ENCODE data around the gene SMG5. TPM values are rescaled to one million over a fixed set of nuclear protein-coding genes. Genes with fewer than 3 reads are reported as not detected.

SMG5 gene
- total and polyA plus RNA-seq, 2 experiments from 2014 or later: 25.9 to 118 TPM

DNA sequence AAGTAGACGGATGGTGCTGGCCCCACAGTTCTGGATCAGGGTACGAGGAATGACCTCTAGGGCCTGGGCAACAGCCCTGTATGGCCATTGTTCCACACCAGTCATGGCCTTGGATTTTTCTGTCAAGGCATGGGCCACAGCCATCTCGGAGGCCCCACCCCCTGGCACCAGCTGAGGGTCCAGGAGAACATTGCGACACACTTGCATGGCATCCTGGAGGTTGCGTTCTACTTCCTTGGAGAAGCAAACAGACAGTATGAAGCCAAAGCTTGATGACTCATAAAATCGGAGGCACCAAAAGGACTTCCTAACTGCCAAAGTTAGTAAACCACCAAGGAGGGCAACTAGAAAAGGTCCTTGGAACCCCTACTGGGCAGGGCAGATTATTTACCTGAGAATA, 28.3 kb upstream of the SMG5 start (continued):
- TF ChIP-seq, protein P1, sequence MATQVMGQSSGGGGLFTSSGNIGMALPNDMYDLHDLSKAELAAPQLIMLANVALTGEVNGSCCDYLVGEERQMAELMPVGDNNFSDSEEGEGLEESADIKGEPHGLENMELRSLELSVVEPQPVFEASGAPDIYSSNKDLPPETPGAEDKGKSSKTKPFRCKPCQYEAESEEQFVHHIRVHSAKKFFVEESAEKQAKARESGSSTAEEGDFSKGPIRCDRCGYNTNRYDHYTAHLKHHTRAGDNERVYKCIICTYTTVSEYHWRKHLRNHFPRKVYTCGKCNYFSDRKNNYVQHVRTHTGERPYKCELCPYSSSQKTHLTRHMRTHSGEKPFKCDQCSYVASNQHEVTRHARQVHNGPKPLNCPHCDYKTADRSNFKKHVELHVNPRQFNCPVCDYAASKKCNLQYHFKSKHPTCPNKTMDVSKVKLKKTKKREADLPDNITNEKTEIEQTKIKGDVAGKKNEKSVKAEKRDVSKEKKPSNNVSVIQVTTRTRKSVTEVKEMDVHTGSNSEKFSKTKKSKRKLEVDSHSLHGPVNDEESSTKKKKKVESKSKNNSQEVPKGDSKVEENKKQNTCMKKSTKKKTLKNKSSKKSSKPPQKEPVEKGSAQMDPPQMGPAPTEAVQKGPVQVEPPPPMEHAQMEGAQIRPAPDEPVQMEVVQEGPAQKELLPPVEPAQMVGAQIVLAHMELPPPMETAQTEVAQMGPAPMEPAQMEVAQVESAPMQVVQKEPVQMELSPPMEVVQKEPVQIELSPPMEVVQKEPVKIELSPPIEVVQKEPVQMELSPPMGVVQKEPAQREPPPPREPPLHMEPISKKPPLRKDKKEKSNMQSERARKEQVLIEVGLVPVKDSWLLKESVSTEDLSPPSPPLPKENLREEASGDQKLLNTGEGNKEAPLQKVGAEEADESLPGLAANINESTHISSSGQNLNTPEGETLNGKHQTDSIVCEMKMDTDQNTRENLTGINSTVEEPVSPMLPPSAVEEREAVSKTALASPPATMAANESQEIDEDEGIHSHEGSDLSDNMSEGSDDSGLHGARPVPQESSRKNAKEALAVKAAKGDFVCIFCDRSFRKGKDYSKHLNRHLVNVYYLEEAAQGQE (IDR thresholded peaks at IDR 0.05; ENCODE audit: unreplicated experiment): no peak

DNA sequence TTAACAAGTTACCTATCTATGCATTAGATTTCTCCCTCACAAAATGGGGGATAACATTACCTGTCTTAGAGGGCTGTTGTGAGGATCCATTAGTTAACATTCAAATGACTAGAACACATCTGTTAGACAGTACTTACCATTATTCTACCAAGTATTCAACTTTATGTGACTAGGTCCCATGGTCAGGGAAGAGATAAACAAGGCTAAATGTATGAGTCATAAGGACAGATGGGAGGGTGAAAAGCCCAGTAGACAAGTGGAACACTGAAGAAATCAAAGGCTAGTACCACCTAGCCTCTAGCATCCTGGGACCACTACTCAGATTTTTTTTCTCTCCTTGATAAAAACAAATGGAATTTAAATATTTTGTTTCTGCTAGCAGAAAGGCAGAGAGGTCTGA, 25.5 kb upstream of the SMG5 start:
- H3K4me3 Mint-ChIP-seq: no peak overlapping the region
- peaks cover 7% of the 10 kb centered on the region for H3K27me3 Mint-ChIP-seq (ENCODE audit: insufficient read depth, low read depth, poor library complexity)
- H3K4me1 Mint-ChIP-seq: no peaks in the 10 kb centered on the region
- Histone ChIP-seq H3K27me3 (ENCODE audit: insufficient read depth) (no peaks in the 10 kb centered on the region), H3K4me3 (no peak overlapping the region), H3K4me2 (no peak overlapping the region), H3K9me2 (ENCODE audit: insufficient read depth) (no peaks in the 10 kb centered on the region), H3K36me3 (ENCODE audit: insufficient read depth) (peaks cover 64% of the 10 kb centered on the region), H3F3A (replicated peaks; ENCODE audit: low read depth) (peaks cover 53% of the 10 kb centered on the region), H3K4me1 (ENCODE audit: insufficient read depth) (no peaks in the 10 kb centered on the region), H2AFZ (no peak overlapping the region), H3K79me2 (replicated peaks; ENCODE audit: insufficient read depth) (no peaks in the 10 kb centered on the region; the same call in 1 of the 2 replicates), H4K20me1 (replicated peaks; ENCODE audit: insufficient read depth) (peaks cover 27% of the 10 kb centered on the region), H3K27ac (ENCODE audit: low read depth) (no peak overlapping the region)
- ATAC-seq (no peak), DNase-seq (ENCODE audit: low spot score) (no peak)
- H3K27ac Mint-ChIP-seq: no peak overlapping the region
- H3K9me3 Mint-ChIP-seq: no peaks in the 10 kb centered on the region
- peaks cover 80% of the 10 kb centered on the region for H3K36me3 Mint-ChIP-seq (ENCODE audit: low read depth)
- TF ChIP-seq EZH2phosphoT487 (IDR thresholded peaks at IDR 0.05; ENCODE audit: unreplicated experiment) (no peak), CREB1 (CRISPR knock-in tag; IDR thresholded peaks at IDR 0.05; ENCODE audit: low read depth) (no peak), JUNB (IDR thresholded peaks at IDR 0.05; ENCODE audit: unreplicated experiment) (no peak), STAT1 (IDR thresholded peaks at IDR 0.05; ENCODE audit: unreplicated experiment) (no peak), ZNF114 (CRISPR knock-in tag; IDR thresholded peaks at IDR 0.05) (no peak), EZH2 (IDR thresholded peaks at IDR 0.05; ENCODE audit: low read depth, unreplicated experiment) (no peak), ZNF331 (CRISPR knock-in tag; IDR thresholded peaks at IDR 0.05; ENCODE audit: low read depth) (no peak), POLR2AphosphoS5 (IDR thresholded peaks at IDR 0.05; ENCODE audit: low read depth) (no peak)
- TF ChIP-seq, protein P2, sequence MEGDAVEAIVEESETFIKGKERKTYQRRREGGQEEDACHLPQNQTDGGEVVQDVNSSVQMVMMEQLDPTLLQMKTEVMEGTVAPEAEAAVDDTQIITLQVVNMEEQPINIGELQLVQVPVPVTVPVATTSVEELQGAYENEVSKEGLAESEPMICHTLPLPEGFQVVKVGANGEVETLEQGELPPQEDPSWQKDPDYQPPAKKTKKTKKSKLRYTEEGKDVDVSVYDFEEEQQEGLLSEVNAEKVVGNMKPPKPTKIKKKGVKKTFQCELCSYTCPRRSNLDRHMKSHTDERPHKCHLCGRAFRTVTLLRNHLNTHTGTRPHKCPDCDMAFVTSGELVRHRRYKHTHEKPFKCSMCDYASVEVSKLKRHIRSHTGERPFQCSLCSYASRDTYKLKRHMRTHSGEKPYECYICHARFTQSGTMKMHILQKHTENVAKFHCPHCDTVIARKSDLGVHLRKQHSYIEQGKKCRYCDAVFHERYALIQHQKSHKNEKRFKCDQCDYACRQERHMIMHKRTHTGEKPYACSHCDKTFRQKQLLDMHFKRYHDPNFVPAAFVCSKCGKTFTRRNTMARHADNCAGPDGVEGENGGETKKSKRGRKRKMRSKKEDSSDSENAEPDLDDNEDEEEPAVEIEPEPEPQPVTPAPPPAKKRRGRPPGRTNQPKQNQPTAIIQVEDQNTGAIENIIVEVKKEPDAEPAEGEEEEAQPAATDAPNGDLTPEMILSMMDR (conservative IDR thresholded peaks at IDR 0.05; ENCODE audit: low read depth in 2 of 2): no peak
- TF ChIP-seq, protein P1 (IDR thresholded peaks at IDR 0.05; ENCODE audit: unreplicated experiment): no peak
- TF ChIP-seq, protein P3, sequence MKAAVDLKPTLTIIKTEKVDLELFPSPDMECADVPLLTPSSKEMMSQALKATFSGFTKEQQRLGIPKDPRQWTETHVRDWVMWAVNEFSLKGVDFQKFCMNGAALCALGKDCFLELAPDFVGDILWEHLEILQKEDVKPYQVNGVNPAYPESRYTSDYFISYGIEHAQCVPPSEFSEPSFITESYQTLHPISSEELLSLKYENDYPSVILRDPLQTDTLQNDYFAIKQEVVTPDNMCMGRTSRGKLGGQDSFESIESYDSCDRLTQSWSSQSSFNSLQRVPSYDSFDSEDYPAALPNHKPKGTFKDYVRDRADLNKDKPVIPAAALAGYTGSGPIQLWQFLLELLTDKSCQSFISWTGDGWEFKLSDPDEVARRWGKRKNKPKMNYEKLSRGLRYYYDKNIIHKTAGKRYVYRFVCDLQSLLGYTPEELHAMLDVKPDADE (IDR thresholded peaks at IDR 0.05): no peak

Data from GM23338 (cell line).